HEK293T (cell line): ENCODE measurements around the gene CDHR3.

Experiments used
- CTCF ChIA-PET: fragments of 350-600 bp; formaldehyde crosslinking; extraction: SDS; loops from one replicate; lab custom pipeline; 2021; ENCODE audit warnings: antibody characterized with exemption, inconsistent platforms; lab: Yijun Ruan, JAX
- POLR2A ChIA-PET: fragments of 350-600 bp; formaldehyde crosslinking; extraction: SDS; loops from one replicate; lab custom pipeline; 2020; ENCODE audit warnings: antibody characterized with exemption, inconsistent platforms; lab: Yijun Ruan, JAX
- DNase-seq: peaks from one replicate; pipeline ENCODE4 v3.0.0; 2012; ENCODE audit warnings: mixed read lengths; ENCODE audit errors: extremely low spot score
- ARNT ChIP-seq: fragments of 450-650 bp; IDR thresholded peaks from 2 replicates; pipeline ENCODE4 v1.6.1; 2017; ENCODE audit warnings: mild to moderate bottlenecking
- BHLHE40 ChIP-seq: fragments of 450-650 bp; IDR thresholded peaks from 2 replicates; pipeline ENCODE4 v1.6.1; 2016; ENCODE audit warnings: mild to moderate bottlenecking, moderate library complexity, borderline replicate concordance
- CTBP1 ChIP-seq: fragments of 450-650 bp; IDR thresholded peaks from 2 replicates; pipeline ENCODE4 v1.6.1; 2016; ENCODE audit warnings: borderline replicate concordance
- ELF4 ChIP-seq: fragments of 450-650 bp; IDR thresholded peaks from 2 replicates; pipeline ENCODE4 v1.6.1; 2017; ENCODE audit warnings: antibody characterized with exemption
- FOXA1 ChIP-seq: fragments of 450-650 bp; IDR thresholded peaks from 2 replicates; pipeline ENCODE4 v1.6.1; 2016; ENCODE audit warnings: mild to moderate bottlenecking
- FOXK2 ChIP-seq: fragments of 450-650 bp; IDR thresholded peaks from 2 replicates; pipeline ENCODE4 v1.6.1; 2016; ENCODE audit warnings: mild to moderate bottlenecking
- FOXM1 ChIP-seq: fragments of 450-650 bp; IDR thresholded peaks from 2 replicates; pipeline ENCODE4 v1.6.1; 2017; ENCODE audit warnings: mild to moderate bottlenecking, borderline replicate concordance
- HDGF ChIP-seq: fragments of 450-650 bp; IDR thresholded peaks from 2 replicates; pipeline ENCODE4 v1.6.1; 2017; ENCODE audit warnings: antibody characterized with exemption, borderline replicate concordance
- L3MBTL2 ChIP-seq: fragments of 450-650 bp; conservative IDR thresholded peaks from 2 replicates; pipeline ENCODE4 v1.6.1; 2016; ENCODE audit warnings: mild to moderate bottlenecking
- LEF1 ChIP-seq: fragments of 450-650 bp; IDR thresholded peaks from 2 replicates; pipeline ENCODE4 v1.6.1; 2017; ENCODE audit warnings: mild to moderate bottlenecking, borderline replicate concordance
- NFRKB ChIP-seq: fragments of 450-650 bp; IDR thresholded peaks from 2 replicates; pipeline ENCODE4 v1.6.1; 2016; ENCODE audit warnings: mild to moderate bottlenecking, moderate library complexity
- PKNOX1 ChIP-seq: fragments of 450-650 bp; IDR thresholded peaks from 2 replicates; pipeline ENCODE4 v1.6.1; 2016
- SP1 ChIP-seq: fragments of 450-650 bp; IDR thresholded peaks from 2 replicates; pipeline ENCODE4 v1.6.1; 2017
- SUZ12 ChIP-seq: fragments of 450-650 bp; IDR thresholded peaks from 2 replicates; pipeline ENCODE4 v1.6.1; 2016; ENCODE audit warnings: mild to moderate bottlenecking
- TARDBP ChIP-seq: fragments of 450-650 bp; IDR thresholded peaks from 2 replicates; pipeline ENCODE4 v1.6.1; 2016
- ZNF384 ChIP-seq: fragments of 450-650 bp; IDR thresholded peaks from 2 replicates; pipeline ENCODE4 v1.6.1; 2016

Gene CDHR3

GRCh38 chr7:106010866-106011265 lies 47.8 kb downstream of the CDHR3 start:
- no peak for DNase-seq
- ChIA-PET POLR2A (no interaction called here), CTCF (no interaction called here)
- no peak for TF ChIP-seq ELF4
- no peak for TF ChIP-seq SUZ12
- no peak for TF ChIP-seq FOXM1
- TF ChIP-seq ZNF384, result no peak
- TF ChIP-seq L3MBTL2, result no peak
- no peak for TF ChIP-seq FOXK2
- no peak for TF ChIP-seq HDGF
- TF ChIP-seq LEF1, result no peak
- TF ChIP-seq PKNOX1, result no peak
- TF ChIP-seq SP1, result no peak
- TF ChIP-seq NFRKB, result no peak
- no peak for TF ChIP-seq TARDBP

GRCh38 chr7:106012184-106012583 lies 49.1 kb downstream of the CDHR3 start:
- ChIA-PET CTCF (no interaction called here), POLR2A (no interaction called here)

GRCh38 chr7:106012935-106013439 lies 49.9 kb downstream of the CDHR3 start:
- TF ChIP-seq ZNF384 (no peak), SP1 (no peak), FOXA1 (no peak), CTBP1 (no peak), SUZ12 (no peak), LEF1 (no peak), TARDBP (no peak), NFRKB (no peak), BHLHE40 (no peak), ELF4 (no peak), L3MBTL2 (no peak), HDGF (no peak), ARNT (no peak), PKNOX1 (no peak), FOXM1 (no peak), FOXK2 (no peak)
- no peak for DNase-seq
- CTCF ChIA-PET, result no interaction called here
- POLR2A ChIA-PET, result no interaction called here

More at GRCh38 chr7:106012184-106012583, 49.1 kb downstream of the CDHR3 start:
- no peak for DNase-seq
- no peak for TF ChIP-seq ARNT
- TF ChIP-seq NFRKB, result no peak
- TF ChIP-seq HDGF, result no peak
- no peak for TF ChIP-seq FOXM1
- no peak for TF ChIP-seq TARDBP
- TF ChIP-seq ZNF384, result no peak
- TF ChIP-seq LEF1, result no peak
- TF ChIP-seq FOXA1, result no peak
- no peak for TF ChIP-seq BHLHE40
- no peak for TF ChIP-seq ELF4
- TF ChIP-seq L3MBTL2, result no peak
- TF ChIP-seq CTBP1, result no peak
- no peak for TF ChIP-seq PKNOX1
- TF ChIP-seq SP1, result no peak
- no peak for TF ChIP-seq SUZ12
- TF ChIP-seq FOXK2, result no peak

- no peak for DNase-seq
- ChIA-PET POLR2A (no interaction called here), CTCF (no interaction called here)
- TF ChIP-seq TARDBP (no peak), NFRKB (no peak), HDGF (no peak), PKNOX1 (no peak), BHLHE40 (no peak), CTBP1 (no peak), FOXA1 (no peak), LEF1 (no peak), SUZ12 (no peak), FOXK2 (no peak)
Observed at GRCh38 chr7:106015381-106016218, 52.5 kb downstream of the CDHR3 start.

GRCh38 chr7:106016331-106016730 lies 53.3 kb downstream of the CDHR3 start:
- POLR2A ChIA-PET, result no interaction called here
- CTCF ChIA-PET, result no interaction called here

More at GRCh38 chr7:106016331-106016730, 53.3 kb downstream of the CDHR3 start:
- TF ChIP-seq L3MBTL2 (no peak), TARDBP (no peak), ELF4 (no peak), FOXK2 (no peak), FOXM1 (no peak), SP1 (no peak), HDGF (no peak)
- no peak for DNase-seq
